Activated naive CD4-positive, alpha-beta T cell treated with Interleukin-2 at 50 U/mL for 16 hours (primary cell): Measurements from ENCODE around the gene STING1.
"Not testable (repeated sequence)": the region's sequence is repeated elsewhere in the genome, so short reads cannot be mapped to it uniquely, and the experiment has no call there.

Source experiments
- DNase-seq: peaks from one replicate; pipeline ENCODE4 v3.0.0-alpha.2; 2020

STING1 gene

GRCh38 chr5:139503036-139503817 lies 20.7 kb upstream of the STING1 start:
- DNase-seq, result not testable (repeated sequence)

DNA sequence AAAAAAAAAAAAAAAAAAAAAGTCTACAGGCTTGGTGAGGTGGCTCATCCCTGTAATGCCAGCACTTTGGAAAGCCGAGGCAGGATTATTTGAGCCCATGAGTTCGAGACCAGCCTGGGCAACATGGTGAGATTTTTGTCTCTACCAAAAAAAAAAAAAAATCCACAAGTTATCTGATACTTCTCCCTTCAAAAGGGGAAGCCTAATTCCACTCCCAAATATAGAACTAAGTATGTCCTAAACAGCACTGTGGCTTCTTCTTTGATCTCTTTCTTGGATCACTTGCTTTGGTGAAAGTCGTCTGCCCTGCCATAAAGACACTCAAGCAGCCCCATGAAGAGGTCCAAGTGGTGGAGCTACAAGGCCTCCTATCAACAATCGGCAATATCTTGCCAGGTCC lies 18.8 kb upstream of the STING1 start:
- no peak for DNase-seq

DNA sequence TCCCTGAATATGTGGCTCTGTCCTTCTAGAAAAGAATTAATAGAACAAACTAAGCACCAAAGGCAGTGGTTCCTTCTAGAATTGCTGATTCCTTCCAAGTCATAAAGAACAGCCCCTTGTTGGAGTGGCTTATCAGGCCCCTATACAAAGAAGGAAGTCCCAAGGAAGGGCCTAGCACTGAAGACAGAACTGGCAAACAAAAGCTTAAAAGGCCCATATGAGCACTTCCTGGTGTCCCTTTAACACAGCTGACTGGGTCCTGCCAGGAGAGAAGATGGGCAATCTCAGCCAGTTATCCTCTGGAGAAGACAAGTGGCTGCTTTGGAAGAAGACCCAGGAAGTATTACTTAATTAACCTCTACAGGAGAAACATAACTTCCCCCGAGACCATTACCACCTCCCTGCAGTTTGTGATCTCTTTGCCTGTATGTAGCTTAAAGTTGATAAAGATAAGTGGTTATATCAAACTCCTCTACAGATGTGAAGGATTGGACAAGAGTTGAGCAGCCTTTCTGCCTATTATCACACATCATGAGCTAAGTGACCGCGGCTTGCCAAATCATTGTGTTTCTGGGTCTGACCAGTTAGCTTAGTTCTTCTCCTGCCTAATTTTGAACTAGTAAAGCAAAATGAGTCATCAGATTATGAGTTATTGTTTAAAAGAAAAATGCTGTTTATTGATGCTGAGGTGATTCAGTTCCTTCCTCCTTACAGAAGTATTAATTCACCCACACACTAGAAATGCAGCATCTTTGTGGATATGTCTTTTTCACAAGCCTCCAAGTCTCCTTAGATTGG lies 13.3 kb upstream of the STING1 start:
- no peak for DNase-seq

DNA sequence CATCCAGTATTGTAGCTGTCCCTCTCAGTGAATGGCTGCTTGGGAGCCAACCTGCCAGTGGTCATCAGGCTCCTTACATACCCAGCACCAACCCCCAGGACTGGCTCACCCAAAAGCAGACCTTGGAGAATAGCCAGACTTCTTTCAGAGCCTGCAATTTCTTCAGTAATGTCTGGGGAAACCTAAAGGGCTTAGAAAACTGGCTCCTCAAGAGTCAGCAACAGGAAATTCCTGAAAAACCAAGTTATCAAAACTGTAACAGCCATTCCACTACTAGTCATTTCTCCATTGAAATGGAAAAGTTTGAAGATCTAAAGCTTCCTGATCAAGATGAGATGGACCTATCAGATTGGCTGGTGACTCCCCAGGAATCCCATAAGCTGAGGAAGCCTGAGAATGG lies 12.3 kb upstream of the STING1 start:
- DNase-seq, result no peak

DNA sequence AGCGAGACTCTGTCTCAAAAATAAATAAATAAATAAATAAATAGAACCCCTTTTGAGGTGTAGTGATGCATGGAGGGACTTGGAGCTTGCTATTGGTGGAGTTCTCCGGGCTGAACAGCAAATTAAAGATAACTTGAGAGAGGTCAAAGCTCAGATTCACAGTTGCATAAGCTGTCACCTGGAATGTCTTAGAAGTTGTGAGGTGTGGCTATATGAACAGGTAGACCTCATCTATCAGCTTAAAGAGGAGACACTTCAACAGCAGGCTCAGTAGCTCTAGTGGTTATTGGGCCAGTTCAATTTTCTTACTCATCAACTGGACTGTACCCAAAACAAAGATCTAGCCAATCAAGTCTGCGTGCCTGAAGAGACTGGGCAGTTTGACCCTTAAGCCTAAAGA lies 11.7 kb upstream of the STING1 start:
- DNase-seq, result no peak

DNA sequence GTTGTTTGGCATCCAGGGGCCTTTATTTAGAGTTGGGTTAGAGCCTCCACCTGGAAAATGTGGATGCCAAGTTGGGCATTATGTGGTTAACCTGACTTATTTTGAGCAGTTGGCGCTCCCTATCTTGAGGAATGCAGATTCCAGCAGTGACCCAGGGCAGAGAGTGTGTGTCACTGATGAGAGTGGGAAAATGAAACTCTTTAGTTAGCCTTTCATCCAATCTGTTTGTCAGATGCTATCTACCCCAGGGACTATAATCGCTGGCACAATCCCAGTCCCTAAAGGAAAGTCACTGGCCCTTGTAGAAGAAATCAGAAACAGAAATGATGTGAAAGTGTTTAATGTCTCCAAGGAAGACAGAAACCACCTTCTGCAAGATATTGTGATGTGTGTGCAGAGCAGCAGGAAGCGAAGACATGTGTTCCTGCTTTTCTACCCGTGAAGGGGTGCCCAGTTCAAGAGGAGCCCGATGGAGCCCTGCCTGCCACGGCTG lies 10.2 kb upstream of the STING1 start:
- DNase-seq, result no peak

DNA sequence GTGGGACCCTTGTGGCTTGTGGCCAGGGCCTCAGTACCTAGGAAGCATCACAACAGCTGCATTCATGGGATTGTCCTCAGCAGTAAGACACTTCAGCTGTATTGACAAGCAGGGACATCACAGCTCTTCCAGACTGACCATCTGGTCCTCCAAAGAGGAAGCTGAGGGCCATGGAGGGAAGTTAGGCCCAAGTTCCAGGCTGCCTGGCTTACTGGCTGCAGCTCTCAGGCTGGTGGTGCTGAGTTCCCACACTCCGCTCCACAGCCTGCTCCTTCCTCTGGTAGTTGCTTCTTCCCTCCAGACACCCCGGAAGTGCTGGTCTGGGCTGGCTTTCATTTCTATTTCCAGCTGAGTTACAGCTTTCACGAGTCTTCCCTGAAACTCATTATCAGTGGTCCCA lies 5.7 kb upstream of the STING1 start:
- DNase-seq, result no peak

GRCh38 chr5:139486201-139486600 lies 3.6 kb upstream of the STING1 start:
- DNase-seq, result no peak

- DNase-seq, result not testable (repeated sequence)
These were observed 291 bp upstream of the STING1 start for GRCh38 chr5:139482890-139483208.

DNA sequence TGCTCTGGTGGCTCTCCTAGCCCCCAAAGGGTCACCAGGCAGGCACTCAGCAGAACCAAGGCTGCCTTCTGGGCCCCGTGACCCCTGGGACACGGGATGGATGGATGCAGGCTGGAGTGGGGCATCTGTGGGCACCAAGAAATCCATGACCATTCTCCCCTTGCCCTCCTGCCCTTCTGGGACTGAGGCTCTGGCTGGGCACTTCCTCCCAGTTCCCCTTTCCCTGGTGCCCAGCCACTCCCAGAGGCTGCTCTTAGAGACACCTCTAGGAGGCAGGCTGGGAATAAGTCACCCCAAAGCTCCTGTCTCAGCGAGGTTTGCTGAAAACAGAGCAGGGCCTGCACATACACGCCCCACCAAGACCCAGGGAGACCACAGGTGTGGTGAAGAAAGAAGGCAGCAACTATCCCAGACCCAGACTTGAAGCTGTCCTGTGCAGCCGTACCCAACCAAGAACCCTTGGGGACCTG lies 943 bp downstream of the STING1 start:
- no peak for DNase-seq

DNA sequence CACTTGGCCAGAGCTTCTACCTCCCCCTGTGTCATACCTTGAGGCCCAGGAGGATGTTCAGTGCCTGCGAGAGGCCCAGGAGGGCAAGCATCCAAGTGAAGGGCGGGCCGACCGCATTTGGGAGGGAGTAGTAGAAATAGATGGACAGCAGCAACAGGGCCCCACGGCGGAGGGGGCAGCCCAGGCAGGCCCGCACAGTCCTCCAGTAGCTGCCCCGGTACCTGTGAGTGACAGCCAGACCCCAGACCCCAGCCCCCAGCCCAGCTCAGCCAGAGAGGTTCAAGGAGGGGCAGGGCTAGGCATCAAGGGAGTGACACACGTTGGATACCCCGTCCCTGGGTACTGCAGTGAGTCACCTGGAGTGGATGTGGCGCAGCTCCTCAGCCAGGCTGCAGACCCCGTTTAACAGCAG lies 1.4 kb downstream of the STING1 start:
- peak; percentile 49 for DNase-seq

DNA sequence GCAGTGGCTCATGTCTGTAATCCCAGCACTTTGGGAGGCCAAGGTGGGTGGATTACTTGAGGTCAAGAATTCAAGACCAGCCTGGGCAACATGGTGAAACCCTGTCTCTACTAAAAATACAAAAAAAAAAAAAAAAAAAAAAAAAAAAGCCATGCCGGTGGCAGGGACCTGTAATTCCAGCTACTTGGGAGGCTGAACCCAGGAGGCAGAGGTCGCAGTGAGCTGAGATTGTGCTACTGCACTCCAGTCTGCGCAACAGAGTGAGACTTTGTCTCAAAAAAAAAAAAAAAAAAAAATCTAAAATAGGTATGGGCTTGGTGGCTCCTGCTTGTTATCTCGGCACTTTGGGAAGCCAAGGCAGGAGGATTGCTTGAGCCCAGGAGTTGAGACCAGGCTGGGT lies 2.8 kb downstream of the STING1 start:
- not testable (repeated sequence) for DNase-seq

- not testable (repeated sequence) for DNase-seq
These were observed 3.7 kb downstream of the STING1 start for GRCh38 chr5:139478657-139479423.

DNA sequence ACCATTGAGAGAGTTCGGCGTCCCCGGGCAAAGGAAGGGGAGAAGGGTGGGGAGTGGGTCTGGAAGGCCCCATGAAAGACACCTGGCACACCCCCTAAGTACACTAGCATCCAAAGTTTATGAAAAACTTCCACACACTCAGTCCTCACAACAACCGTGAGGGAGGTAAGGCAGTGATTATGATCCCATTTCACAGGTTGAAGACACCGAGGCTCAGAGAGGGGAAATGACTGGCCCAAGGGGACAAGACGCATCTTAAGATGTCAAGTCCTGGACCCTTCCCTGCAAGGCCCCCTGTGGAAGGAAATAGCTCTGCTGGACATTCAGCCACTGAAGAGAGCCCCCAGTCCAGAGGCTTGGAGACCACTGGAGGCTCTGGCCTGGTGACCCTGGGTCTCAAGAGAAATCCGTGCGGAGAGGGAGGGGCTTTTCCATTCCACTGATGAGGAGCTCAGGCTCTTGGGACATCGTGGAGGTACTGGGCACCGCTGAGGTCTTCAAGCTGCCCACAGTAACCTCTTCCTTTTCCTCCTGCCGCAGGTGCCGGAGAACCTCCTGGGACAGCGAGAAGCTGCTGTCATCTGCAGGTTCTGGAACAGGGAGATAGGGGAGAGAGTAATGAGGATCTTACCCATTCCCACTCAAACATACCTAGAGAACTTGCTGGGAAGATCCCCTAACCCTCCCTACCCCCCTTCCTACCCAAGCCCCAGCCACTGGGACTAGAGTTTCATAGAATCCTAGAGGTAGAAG lies 6.5 kb downstream of the STING1 start:
- no peak for DNase-seq

DNA sequence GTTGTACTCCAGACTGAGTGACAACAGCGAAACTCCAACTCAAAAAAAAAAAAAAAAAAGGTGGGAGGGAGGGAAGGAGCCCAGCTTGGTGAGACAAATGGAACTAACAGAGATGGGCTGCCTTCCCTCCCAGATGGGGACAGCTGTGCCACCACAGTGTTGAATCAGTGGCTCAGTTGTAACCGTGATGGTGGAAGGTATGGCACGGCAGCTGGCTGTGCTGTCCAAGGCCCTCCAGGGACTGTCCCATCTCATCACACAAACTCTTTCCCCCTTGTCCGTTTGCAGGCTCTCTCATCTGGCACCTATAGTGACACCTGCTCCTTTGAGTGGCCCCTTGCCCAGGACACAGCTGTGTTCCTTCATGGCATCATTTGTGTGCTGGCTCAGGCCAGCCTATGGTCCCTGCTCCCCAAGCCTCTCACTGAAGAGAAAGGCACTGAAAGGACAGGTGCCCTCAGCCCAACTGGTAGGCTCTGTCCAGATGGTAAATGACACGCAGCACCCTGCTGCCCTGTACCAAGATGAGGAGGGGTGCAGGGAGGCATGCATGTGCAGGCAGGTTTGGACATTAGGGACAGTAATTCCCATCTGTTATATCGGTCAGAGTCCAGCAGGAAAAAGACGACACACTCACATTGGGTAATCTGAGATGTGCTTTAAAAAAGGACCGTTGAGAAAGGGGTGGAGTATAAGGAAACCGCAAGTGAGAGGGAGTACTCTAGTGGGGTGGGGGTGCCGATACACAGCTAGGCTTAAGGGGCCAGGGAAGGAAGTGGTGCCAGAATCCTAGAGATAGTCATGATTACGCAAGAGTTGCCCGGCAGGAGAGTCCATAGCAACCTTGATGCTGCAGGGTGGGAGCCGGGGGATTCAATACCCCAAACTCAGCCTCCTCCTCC lies 7.4 kb downstream of the STING1 start:
- DNase-seq, result no peak

GRCh38 chr5:139473565-139473964 lies 9.0 kb downstream of the STING1 start:
- DNase-seq, result no peak

DNA sequence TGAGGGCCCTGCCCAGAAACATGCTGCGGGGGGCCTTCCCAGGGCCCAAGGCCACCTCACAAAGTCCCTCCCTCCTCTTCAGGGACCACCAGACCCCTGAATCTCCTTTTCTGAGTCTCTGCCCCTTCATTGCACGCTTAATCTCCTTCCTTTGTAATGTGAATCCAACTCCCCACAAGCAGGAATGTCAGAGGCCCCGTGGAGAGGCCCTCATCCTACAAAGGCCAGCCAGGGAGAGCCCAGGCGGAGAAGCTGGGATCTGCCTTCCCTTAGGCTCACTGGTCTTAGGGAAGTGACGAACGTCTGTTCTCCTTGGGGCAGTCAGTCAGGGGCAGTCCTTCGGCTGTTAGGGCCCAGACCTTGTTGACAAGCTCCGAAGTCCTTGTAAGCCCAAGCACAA lies 9.5 kb downstream of the STING1 start:
- no peak for DNase-seq

DNA sequence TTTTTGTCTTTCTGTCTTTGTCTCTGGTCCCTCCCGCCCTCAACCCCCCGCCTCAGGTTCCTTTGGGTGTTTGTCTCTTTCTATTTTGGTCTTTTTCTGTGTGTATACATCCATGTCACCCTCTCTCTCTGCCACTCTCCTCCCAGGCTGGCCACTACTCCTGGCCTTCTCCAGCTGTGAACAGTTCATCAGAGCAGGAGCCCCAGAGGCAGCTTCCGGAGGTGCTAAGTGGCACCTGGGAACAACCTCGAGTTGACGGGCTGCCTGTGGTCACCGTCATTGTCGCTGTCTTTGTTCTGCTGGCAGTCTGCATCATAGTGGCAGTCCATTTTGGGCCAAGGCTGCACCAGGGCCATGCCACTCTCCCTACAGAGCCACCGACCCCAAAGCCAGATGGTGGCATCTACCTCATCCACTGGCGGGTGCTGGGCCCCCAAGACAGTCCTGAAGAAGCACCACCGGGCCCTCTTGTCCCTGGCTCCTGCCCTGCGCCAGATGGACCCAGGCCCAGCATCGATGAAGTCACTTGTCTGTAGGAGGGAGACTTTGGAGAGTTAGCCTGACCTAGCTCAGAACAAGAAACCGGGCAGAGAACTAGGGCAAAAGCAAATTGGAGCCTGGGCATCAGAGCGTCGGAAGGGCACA lies 10.1 kb downstream of the STING1 start:
- no peak for DNase-seq

DNA sequence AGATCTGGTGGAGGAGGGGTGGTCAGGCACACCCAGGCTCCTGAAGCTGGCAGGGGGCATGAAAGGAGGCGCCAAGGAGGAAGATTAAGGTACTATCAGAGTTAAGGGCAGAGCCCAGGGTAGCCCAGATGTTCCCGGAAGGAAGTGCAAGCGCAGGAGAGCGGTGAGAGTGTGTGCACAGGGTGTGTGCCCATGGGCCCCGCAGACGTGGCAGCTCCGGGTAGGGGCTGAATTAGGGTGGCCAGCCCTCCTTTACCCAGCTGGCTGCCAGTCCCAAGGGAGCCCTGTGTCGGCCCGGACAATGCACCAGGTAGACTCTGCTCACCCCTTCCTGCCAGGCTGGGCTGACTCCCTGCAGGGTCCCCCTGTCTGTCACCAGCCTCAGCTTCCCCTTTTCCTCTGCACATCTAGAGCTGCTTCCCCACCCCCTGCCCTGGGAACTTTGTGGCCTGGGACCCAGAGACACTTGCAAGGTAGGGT lies 11.7 kb downstream of the STING1 start, which contains the start of gene SMIM33:
Gene SMIM33, plus strand, starts transcription at position 184 of the 480 bp plus-strand sequence. Its CDS starts 118 bp downstream, at position 302.
- peak; percentile 42 for DNase-seq

DNA sequence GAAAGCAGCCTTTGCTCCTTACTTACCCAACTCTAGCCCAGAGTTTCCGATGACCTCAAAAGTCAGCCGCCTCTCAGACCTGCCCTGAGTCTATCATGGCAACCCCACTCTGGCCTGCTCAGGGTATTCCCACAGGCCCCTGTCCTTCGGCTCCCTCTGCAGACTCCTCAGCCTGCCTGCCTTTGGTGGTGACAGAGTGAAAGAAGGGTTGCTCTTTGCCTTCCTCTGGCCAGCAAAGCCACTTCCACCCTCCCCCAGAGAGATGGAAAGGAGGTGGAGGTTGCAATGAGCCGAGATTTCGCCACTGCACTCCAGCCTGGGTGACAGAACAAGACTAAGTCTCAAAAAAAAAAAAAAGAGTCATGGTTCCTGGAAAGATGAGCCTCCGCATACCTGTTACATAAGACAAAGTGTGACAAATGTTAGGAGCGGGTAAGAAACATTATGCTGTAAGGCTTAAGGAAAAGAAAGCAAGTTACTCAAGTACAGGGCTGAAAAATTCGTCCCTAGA lies 14.1 kb downstream of the STING1 start:
- DNase-seq, result no peak
